ENCODE results near the gene HIPK1. TPM values are rescaled to one million over a fixed set of nuclear protein-coding genes. Genes with fewer than 3 reads are reported as not detected.

Gene HIPK1
- total and polyA plus RNA-seq, 8 donors: 38.7 to 77.4 (median 45.4) TPM

GRCh38 chr1:113958691-113959090 is 29.6 kb downstream of the HIPK1 start:
- H3K27me3 ChIP-seq: no peaks in the 10 kb centered on the region
- H3K4me3 ChIP-seq: no peak overlapping the region
- ATAC-seq (peak; percentile 18), DNase-seq (no peak)
- peaks cover 0 to 92% of the 10 kb centered on the region in 2 donors for H3K36me3 ChIP-seq
- H3K27ac ChIP-seq: no peak overlapping the region
- no peaks in the 10 kb centered on the region for H3K4me1 ChIP-seq
- TF ChIP-seq CTCF (IDR thresholded peaks at IDR 0.05): no peak
- H3K9me3 ChIP-seq: no peaks in the 10 kb centered on the region
- intact Hi-C loops (cut with DNase I): no loop called here

- H3K36me3 ChIP-seq: peaks cover 2 to 94% of the 10 kb centered on the region in 2 donors
These were observed 34.3 kb downstream of the HIPK1 start for GRCh38 chr1:113963281-113963906.

GRCh38 chr1:113965703-113966412 is 36.7 kb downstream of the HIPK1 start:
- no peak for TF ChIP-seq CTCF (IDR thresholded peaks at IDR 0.05)
- intact Hi-C loops (cut with DNase I): no loop called here
- DNase-seq: peak in 1 of 4 donors; percentile 37
- Histone ChIP-seq H3K27ac (peak overlapping the region in 1 of 2 donors; percentile 13), H3K9me3 (no peaks in the 10 kb centered on the region), H3K36me3 (peaks cover 6 to 96% of the 10 kb centered on the region in 2 donors), H3K4me3 (no peak overlapping the region), H3K27me3 (no peaks in the 10 kb centered on the region), H3K4me1 (no peaks in the 10 kb centered on the region)
- ATAC-seq: peak; percentile 69

More at GRCh38 chr1:113963281-113963906, 34.3 kb downstream of the HIPK1 start:
- intact Hi-C loops (cut with DNase I): no loop called here
- Histone ChIP-seq H3K9me3 (no peaks in the 10 kb centered on the region), H3K4me1 (no peaks in the 10 kb centered on the region), H3K27ac (no peak overlapping the region), H3K27me3 (no peaks in the 10 kb centered on the region), H3K4me3 (no peak overlapping the region)
- ATAC-seq (no peak), DNase-seq (no peak)
- TF ChIP-seq CTCF (IDR thresholded peaks at IDR 0.05): no peak

- Histone ChIP-seq H3K4me3 (no peak overlapping the region), H3K9me3 (no peaks in the 10 kb centered on the region), H3K4me1 (peaks cover 6 to 38% of the 10 kb centered on the region in 2 donors), H3K27me3 (no peaks in the 10 kb centered on the region), H3K27ac (no peak overlapping the region), H3K36me3 (peaks cover 6 to 64% of the 10 kb centered on the region in 2 donors)
- no peak for TF ChIP-seq CTCF (IDR thresholded peaks at IDR 0.05)
- intact Hi-C loops (cut with DNase I): no loop called here
- ATAC-seq (no peak), DNase-seq (no peak)
These were observed 43.8 kb downstream of the HIPK1 start for GRCh38 chr1:113972954-113973353.

GRCh38 chr1:113975211-113975895 is 46.2 kb downstream of the HIPK1 start:
- Histone ChIP-seq H3K27me3 (no peaks in the 10 kb centered on the region), H3K4me1 (peaks cover 14 to 53% of the 10 kb centered on the region in 2 donors), H3K27ac (peak overlapping the region in 1 of 2 donors; percentile 63), H3K36me3 (peaks cover 0 to 40% of the 10 kb centered on the region in 2 donors), H3K4me3 (no peak overlapping the region), H3K9me3 (no peaks in the 10 kb centered on the region)
- TF ChIP-seq CTCF (IDR thresholded peaks at IDR 0.05): no peak
- DNase-seq (no peak), ATAC-seq (no peak)
- intact Hi-C loops (cut with DNase I): loop anchor here in 1 of 2 donors (5.0 kb wide), 1 partner anchor 307 kb away; no protein-coding TSS in a partner anchor
